ENCODE data around the gene CXADR. TPM values are rescaled to one million over a fixed set of nuclear protein-coding genes. Genes with fewer than 3 reads are reported as not detected.

Gene CXADR
- total and polyA plus RNA-seq, 7 donors, result 1.5 to 14.5 (median 2.5) TPM

GRCh38 chr21:17622018-17622417, 109.2 kb downstream of the CXADR start:
- no peaks in the 10 kb centered on the region for H3K4me1 ChIP-seq
- H3K27me3 ChIP-seq, result no peaks in the 10 kb centered on the region
- WGBS, 2 donors, result 15 to 46% methylated on average over 2 of the region's 2 CpGs
- no peak for DNase-seq
- no peaks in the 10 kb centered on the region for H3K9me3 ChIP-seq
- intact Hi-C loops (cut with DNase I), result no loop called here
- no peaks in the 10 kb centered on the region for H3K36me3 ChIP-seq
- no peak overlapping the region for H3K27ac ChIP-seq
- no peak overlapping the region for H3K4me3 ChIP-seq
- TF ChIP-seq POLR2A (IDR thresholded peaks at IDR 0.05), result no peak

GRCh38 chr21:17631195-17631594, 118.4 kb downstream of the CXADR start:
- Histone ChIP-seq H3K4me1 (no peaks in the 10 kb centered on the region), H3K27ac (no peak overlapping the region), H3K36me3 (no peaks in the 10 kb centered on the region), H3K9me3 (no peaks in the 10 kb centered on the region), H3K27me3 (no peaks in the 10 kb centered on the region), H3K4me3 (no peak overlapping the region)
- intact Hi-C loops (cut with DNase I), result no loop called here
- 53 to 61% methylated on average over 4 of the region's 4 CpGs for WGBS, 2 donors
- TF ChIP-seq POLR2AphosphoS5 (IDR thresholded peaks at IDR 0.05) (no peak), POLR2A (IDR thresholded peaks at IDR 0.05) (no peak), CTCF (IDR thresholded peaks at IDR 0.05) (no peak), EP300 (IDR thresholded peaks at IDR 0.05) (no peak)
- no peak for DNase-seq

- no peaks in the 10 kb centered on the region for H3K4me1 ChIP-seq
- intact Hi-C loops (cut with DNase I), result no loop called here
- H3K36me3 ChIP-seq, result no peaks in the 10 kb centered on the region
- H3K4me3 ChIP-seq, result no peak overlapping the region
- WGBS, 2 donors, result 97 to 98% methylated on average over 4 of the region's 4 CpGs
- no peaks in the 10 kb centered on the region for H3K27me3 ChIP-seq
- no peak for DNase-seq
- H3K27ac ChIP-seq, result no peak overlapping the region
- TF ChIP-seq POLR2A (IDR thresholded peaks at IDR 0.05), result no peak
- TF ChIP-seq CTCF (IDR thresholded peaks at IDR 0.05), result no peak
- no peak for TF ChIP-seq POLR2AphosphoS5 (IDR thresholded peaks at IDR 0.05)
- TF ChIP-seq EP300 (IDR thresholded peaks at IDR 0.05), result no peak
- H3K9me3 ChIP-seq, result peaks cover 0 to 3% (median 0%) of the 10 kb centered on the region in 4 donors
These were observed 123.9 kb downstream of the CXADR start for GRCh38 chr21:17636711-17637110.

- Histone ChIP-seq H3K27me3 (no peaks in the 10 kb centered on the region), H3K4me3 (no peak overlapping the region), H3K4me1 (no peaks in the 10 kb centered on the region), H3K27ac (no peak overlapping the region), H3K36me3 (no peaks in the 10 kb centered on the region), H3K9me3 (peaks cover 0 to 3% (median 0%) of the 10 kb centered on the region in 4 donors)
- no peak for TF ChIP-seq POLR2AphosphoS5 (IDR thresholded peaks at IDR 0.05)
- TF ChIP-seq EP300 (IDR thresholded peaks at IDR 0.05), result no peak
- TF ChIP-seq CTCF (IDR thresholded peaks at IDR 0.05), result no peak
- TF ChIP-seq POLR2A (IDR thresholded peaks at IDR 0.05), result no peak
- intact Hi-C loops (cut with DNase I), result no loop called here
- no peak for DNase-seq
- 83% methylated on average over 2 of the region's 2 CpGs for WGBS, 2 donors
These were observed 128.0 kb downstream of the CXADR start for GRCh38 chr21:17640821-17641220.

Small RNA genes lying within 50 kb of the gene (small RNA-seq; reads per million reads assigned to genes)
- gene RF00019 (0 reads per million in 3 donors), gene RN7SL163P (0 reads per million in 3 donors), gene RPL39P40 (0 reads per million in 3 donors)

Other genes with a start within 250 kb of the CXADR start
- gene BTG3, start 99.9 kb downstream of the CXADR start, total RNA-seq, result 100 to 1,000 TPM in 1 of 4 donors, 10 to 100 TPM in 3; 36.1 to 115 (median 62.7) TPM
- gene BTG3, start 99.9 kb downstream of the CXADR start, polyA plus RNA-seq, result 10 to 100 TPM; 19.0 to 23.4 (median 21.2) TPM

Measured in sigmoid colon (tissue), 7 donors.